Nephron (organoid): Measurements from ENCODE around the gene STX18.

Experiments
- H3K27ac Mint-ChIP-seq, 3 experiments: 2 replicates each; pipeline ENCODE4 v1.8.0; 2020; ENCODE audit warnings: mixed read lengths in 3 of 3, mild to moderate bottlenecking in 2 of 3, moderate library complexity in 1 of 3
- H3K27me3 Mint-ChIP-seq: 2 replicates; pipeline ENCODE4 v1.8.0; 2021; ENCODE audit warnings: low read depth, mild to moderate bottlenecking, moderate library complexity, mixed read lengths
- H3K36me3 Mint-ChIP-seq: 2 replicates; pipeline ENCODE4 v1.8.0; 2020; ENCODE audit warnings: low read depth, mixed read lengths
- H3K4me1 Mint-ChIP-seq: 2 replicates; pipeline ENCODE4 v1.8.0; 2020; ENCODE audit warnings: mixed read lengths
- H3K4me3 Mint-ChIP-seq, 3 experiments: 2 replicates each; pipeline ENCODE4 v1.8.0; 2020; ENCODE audit warnings: mild to moderate bottlenecking in 3 of 3, mixed read lengths in 3 of 3, moderate library complexity in 2 of 3
- H3K9me3 Mint-ChIP-seq: 2 replicates; pipeline ENCODE4 v1.8.0; 2020; ENCODE audit warnings: mixed read lengths
- TF ChIP-seq, protein P1 (sequence below), 3 experiments: fragments of 200-600 bp; sonication (generic); IDR thresholded peaks; one replicate each; pipeline ENCODE4 v1.5.0; 2021; ENCODE audit warnings: antibody characterized with exemption in 3 of 3; ENCODE audit not compliant: unreplicated experiment in 3 of 3

STX18 gene

DNA sequence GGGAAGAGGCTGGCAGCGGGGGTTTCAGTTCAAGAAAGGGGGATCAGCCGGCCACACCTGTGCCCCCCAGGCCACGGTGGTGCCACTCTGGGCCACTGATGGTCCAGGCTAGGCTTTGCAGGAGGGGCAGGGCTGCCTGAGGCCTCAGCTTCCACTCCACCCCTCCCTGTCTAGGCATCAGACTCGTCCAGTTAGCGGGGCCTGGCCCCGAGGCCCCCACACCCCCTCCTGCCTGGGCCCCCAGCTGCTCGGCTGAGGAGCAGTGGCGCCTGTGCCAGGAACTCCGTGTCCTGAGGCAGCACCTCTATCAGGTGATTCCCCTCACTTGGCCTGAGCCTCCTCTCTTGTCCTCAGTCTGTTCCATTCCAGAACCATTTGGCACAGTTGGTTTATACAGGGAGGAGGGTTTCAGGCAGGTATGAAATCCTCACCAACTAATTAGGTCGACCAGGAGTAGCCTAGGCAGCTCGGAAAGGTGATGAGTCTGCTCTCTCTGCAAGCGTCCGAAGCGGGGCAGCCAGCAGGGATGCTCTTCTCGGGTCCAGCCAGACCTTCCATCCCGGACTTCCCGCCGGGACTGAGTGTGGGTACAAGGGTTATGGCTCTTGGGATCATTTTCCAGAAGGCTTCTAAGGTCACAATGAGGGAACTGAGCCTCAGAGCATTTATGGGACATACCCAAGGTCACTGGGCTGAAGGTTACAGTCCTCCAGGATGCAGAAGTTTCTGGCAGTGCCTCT lies 152.8 kb downstream of the STX18 start:
- H3K9me3 Mint-ChIP-seq: no peaks in the 10 kb centered on the region
- peaks cover 85% of the 10 kb centered on the region for H3K27me3 Mint-ChIP-seq
- TF ChIP-seq, protein P1, sequence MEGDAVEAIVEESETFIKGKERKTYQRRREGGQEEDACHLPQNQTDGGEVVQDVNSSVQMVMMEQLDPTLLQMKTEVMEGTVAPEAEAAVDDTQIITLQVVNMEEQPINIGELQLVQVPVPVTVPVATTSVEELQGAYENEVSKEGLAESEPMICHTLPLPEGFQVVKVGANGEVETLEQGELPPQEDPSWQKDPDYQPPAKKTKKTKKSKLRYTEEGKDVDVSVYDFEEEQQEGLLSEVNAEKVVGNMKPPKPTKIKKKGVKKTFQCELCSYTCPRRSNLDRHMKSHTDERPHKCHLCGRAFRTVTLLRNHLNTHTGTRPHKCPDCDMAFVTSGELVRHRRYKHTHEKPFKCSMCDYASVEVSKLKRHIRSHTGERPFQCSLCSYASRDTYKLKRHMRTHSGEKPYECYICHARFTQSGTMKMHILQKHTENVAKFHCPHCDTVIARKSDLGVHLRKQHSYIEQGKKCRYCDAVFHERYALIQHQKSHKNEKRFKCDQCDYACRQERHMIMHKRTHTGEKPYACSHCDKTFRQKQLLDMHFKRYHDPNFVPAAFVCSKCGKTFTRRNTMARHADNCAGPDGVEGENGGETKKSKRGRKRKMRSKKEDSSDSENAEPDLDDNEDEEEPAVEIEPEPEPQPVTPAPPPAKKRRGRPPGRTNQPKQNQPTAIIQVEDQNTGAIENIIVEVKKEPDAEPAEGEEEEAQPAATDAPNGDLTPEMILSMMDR (IDR thresholded peaks at IDR 0.05; ENCODE audit: unreplicated experiment in 3 of 3): no peak
- no peak overlapping the region for H3K27ac Mint-ChIP-seq
- H3K4me1 Mint-ChIP-seq: peaks cover 6% of the 10 kb centered on the region
- no peaks in the 10 kb centered on the region for H3K36me3 Mint-ChIP-seq
- H3K4me3 Mint-ChIP-seq: peak overlapping the region in 2 of 3 experiments; percentile 15 to 19

DNA sequence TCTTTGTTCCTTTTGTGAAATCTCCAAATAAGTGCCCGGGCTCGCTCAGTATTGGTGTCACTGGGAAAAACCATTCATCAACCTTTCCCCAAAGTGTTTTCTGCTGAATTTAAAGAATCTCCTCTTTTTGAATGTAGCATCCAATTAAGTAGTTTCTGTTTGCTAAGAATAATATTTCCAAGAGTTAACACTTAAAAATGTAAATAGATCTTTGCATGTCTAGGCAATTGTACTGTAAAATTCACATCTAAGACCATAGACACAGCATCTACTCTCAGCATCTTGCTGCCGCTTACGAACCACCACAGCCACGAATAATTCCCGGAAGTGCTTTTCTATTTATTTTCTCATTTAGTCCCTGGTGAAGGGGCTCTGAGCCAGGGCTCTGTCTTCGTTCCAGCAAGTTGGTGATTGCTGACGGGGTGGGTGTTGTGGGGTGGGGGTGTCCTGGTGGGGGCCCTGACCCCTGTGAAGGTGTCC lies 153.5 kb downstream of the STX18 start:
- TF ChIP-seq, protein P1 (IDR thresholded peaks at IDR 0.05; ENCODE audit: unreplicated experiment in 3 of 3): no peak
- H3K27me3 Mint-ChIP-seq: peaks cover 87% of the 10 kb centered on the region

DNA sequence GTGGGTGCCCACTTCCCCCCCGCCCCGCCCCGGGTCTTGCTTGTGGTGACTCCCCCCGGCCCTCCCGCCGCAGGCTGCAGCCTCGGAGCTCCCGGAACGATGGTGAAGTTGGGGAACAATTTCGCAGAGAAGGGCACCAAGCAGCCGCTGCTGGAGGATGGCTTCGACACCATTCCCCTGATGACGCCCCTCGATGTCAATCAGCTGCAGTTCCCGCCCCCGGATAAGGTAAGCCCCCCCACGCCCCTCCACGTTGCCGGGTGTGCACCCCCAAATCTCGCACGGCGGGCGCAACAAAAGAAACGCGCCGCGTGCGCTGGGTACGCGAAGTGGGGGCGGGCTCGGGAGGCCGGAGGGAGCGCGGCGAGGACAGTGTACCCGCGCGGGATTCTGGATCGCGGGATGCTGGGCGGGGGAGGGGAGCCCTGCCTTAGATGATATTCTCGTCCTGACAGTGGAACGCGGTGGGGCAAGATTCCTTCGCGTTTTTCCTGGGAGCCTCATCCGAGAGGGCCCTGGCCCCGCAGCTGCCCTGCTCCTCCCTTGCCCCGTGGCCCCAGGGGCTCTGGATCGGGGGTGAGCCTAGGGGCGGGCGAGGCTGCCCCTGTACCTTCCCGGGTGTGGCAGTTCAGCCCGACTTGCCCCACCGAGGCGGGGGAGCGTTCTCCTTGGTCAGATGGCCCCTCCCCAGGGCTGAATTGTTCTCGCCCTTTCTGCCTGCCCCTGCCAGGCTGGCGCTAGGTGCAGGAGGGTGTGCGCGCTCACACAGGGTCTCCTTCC lies 154.1 kb downstream of the STX18 start:
- Mint-ChIP-seq H3K27ac (no peak overlapping the region), H3K4me3 (peak overlapping the region; percentile 74 to 84 (median 78)), H3K36me3 (no peaks in the 10 kb centered on the region), H3K27me3 (peaks cover 89% of the 10 kb centered on the region), H3K4me1 (peaks cover 6% of the 10 kb centered on the region), H3K9me3 (no peaks in the 10 kb centered on the region)
- TF ChIP-seq, protein P1 (IDR thresholded peaks at IDR 0.05; ENCODE audit: unreplicated experiment in 3 of 3): no peak

More for the DNA sequence above, 153.5 kb downstream of the STX18 start:
- Mint-ChIP-seq H3K4me3 (peak overlapping the region; percentile 74 to 84 (median 78)), H3K27ac (no peak overlapping the region), H3K4me1 (peaks cover 6% of the 10 kb centered on the region), H3K36me3 (no peaks in the 10 kb centered on the region), H3K9me3 (no peaks in the 10 kb centered on the region)

DNA sequence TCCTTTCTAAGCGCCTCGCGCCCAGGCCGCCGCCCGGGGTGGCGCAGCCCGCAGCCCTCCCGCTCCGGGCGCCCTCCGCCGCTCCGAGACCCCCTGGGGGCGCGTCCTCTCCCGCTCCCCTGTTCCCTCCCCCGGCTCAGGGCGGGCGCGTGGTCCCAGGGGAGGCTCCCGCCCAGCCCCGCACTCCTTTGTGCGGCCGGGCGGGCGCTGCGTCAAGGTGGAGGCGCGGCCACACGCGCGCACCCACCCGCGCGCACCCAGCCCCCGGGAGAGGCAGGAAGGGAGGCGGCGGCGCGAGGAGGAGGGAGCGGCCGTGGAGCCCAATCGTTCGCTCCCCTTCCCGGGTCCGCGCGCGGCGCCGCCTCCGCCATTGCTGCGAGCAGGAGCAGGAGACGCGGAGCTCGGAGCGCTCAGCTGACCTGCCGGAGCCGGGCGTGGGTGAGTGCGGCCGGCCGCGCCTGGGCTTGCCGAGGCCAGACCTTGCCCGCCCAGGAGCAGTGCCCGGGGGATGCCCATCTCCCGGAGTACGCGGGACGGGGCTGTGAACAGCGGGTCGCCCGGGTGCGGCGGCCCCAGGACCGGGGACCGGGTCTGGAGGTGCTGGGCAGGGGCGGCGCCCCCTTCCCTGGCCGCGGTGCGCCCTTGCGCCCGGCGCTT lies 155.0 kb downstream of the STX18 start, which contains the start of gene NSG1:
TSS of gene NSG1 (plus strand) at position 367 of the 657 bp plus-strand sequence. CDS start 528 bp downstream, outside the sequence.
- Mint-ChIP-seq H3K4me1 (peaks cover 6% of the 10 kb centered on the region), H3K27ac (no peak within 1 kb of the TSS), H3K4me3 (peak within 1 kb of the TSS; percentile 78 to 83 (median 81)), H3K9me3 (no peaks in the 10 kb centered on the region), H3K27me3 (peaks cover 91% of the 10 kb centered on the region), H3K36me3 (no peaks in the 10 kb centered on the region)
- TF ChIP-seq, protein P1 (IDR thresholded peaks at IDR 0.05; ENCODE audit: unreplicated experiment in 3 of 3): no peak

DNA sequence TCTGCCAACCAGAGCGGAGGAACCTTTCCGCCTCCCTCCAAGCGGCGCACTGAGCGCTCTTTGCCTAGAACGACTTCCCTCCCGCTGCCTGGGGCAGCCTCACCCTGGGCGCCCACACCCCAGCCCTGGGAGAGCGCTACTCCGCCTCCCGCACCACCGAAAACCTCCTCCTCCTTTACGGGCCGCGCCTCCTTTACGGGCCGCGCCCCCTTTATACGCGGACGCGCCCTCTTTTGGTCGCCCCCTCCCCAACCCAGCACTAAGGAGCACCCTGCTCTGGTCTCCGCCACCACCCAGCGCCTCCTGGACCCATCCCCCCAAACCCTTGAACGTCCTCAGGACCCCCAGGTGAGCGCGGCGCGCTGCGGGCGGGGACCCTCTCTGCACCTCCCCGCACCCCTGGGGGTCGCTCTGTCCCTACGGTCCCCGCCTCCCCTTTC lies 155.5 kb downstream of the STX18 start:
- Mint-ChIP-seq H3K27me3 (peaks cover 88% of the 10 kb centered on the region), H3K4me3 (peak overlapping the region; percentile 78 to 83 (median 81)), H3K4me1 (peaks cover 6% of the 10 kb centered on the region), H3K27ac (no peak overlapping the region), H3K36me3 (no peaks in the 10 kb centered on the region), H3K9me3 (no peaks in the 10 kb centered on the region)
- TF ChIP-seq, protein P1 (IDR thresholded peaks at IDR 0.05; ENCODE audit: unreplicated experiment in 3 of 3): no peak
